Mesenchymal stem cell (in vitro differentiated cells and primary cell): Measurements from ENCODE around the gene CACNA1E.

Experiments used
- DNase-seq: peaks from one replicate; pipeline ENCODE4 v3.0.0-alpha.2; 2013
- H2AFZ ChIP-seq: one replicate; pipeline ENCODE4 v1.6.1; 2013; ENCODE audit warnings: low read depth, mild to moderate bottlenecking, control low read depth, inconsistent platforms, low read length, moderate library complexity
- H2AK5ac ChIP-seq: 2 replicates; pipeline ENCODE4 v1.6.1; 2013; ENCODE audit warnings: low read length, moderate library complexity, mild to moderate bottlenecking, inconsistent platforms; ENCODE audit not compliant: severe bottlenecking
- H2BK120ac ChIP-seq: one replicate; pipeline ENCODE4 v1.6.1; 2013; ENCODE audit warnings: low read depth, mild to moderate bottlenecking, inconsistent platforms, low read length, moderate library complexity
- H2BK12ac ChIP-seq, 2 experiments: one replicate each; pipeline ENCODE4 v1.6.1; 2013; ENCODE audit warnings: inconsistent platforms in 2 of 2, low read length in 2 of 2, mild to moderate bottlenecking in 2 of 2, moderate library complexity in 2 of 2, control low read depth in 1 of 2
- H2BK15ac ChIP-seq: one replicate; pipeline ENCODE4 v1.6.1; 2013; ENCODE audit warnings: mild to moderate bottlenecking, low read depth, inconsistent platforms; ENCODE audit not compliant: poor library complexity, severe bottlenecking
- H2BK5ac ChIP-seq: 2 replicates; pipeline ENCODE4 v1.6.1; 2013; ENCODE audit warnings: low read depth, mild to moderate bottlenecking, low read length, control low read depth, inconsistent platforms; ENCODE audit not compliant: poor library complexity, severe bottlenecking
- H3K14ac ChIP-seq, 2 experiments: one replicate each; pipeline ENCODE4 v1.6.1; 2013; ENCODE audit warnings: inconsistent platforms in 2 of 2, low read length in 2 of 2, control low read depth in 1 of 2, mild to moderate bottlenecking in 1 of 2, moderate library complexity in 1 of 2
- H3K18ac ChIP-seq, 2 experiments: one replicate each; pipeline ENCODE4 v1.6.1; 2013; ENCODE audit warnings: inconsistent platforms in 2 of 2, low read length in 2 of 2, control low read depth in 1 of 2, low read depth in 1 of 2, mild to moderate bottlenecking in 1 of 2
- H3K23ac ChIP-seq, 2 experiments: one replicate each; pipeline ENCODE4 v1.6.1; 2013; ENCODE audit warnings: inconsistent platforms in 2 of 2, low read length in 2 of 2, mild to moderate bottlenecking in 2 of 2, moderate library complexity in 2 of 2, control low read depth in 1 of 2
- H3K27ac ChIP-seq: 2 replicates; pipeline ENCODE4 v1.5.1; 2013; ENCODE audit warnings: mild to moderate bottlenecking, moderate library complexity, low read length, control low read depth, inconsistent platforms; ENCODE audit not compliant: poor library complexity, severe bottlenecking
- H3K27me3 ChIP-seq, 2 experiments: 2 replicates each; pipeline versions ENCODE4 v1.6.1 to v1.7.0; 2013; ENCODE audit warnings: low read length in 2 of 2, mild to moderate bottlenecking in 2 of 2, moderate library complexity in 2 of 2, control low read depth in 1 of 2, inconsistent platforms in 1 of 2; ENCODE audit not compliant: control insufficient read depth in 1 of 2, insufficient read depth in 1 of 2
- H3K36me3 ChIP-seq, 2 experiments: 2 replicates each; pipeline versions ENCODE4 v1.6.1 to v1.7.0; 2013; ENCODE audit warnings: low read length in 2 of 2, control low read depth in 1 of 2, inconsistent platforms in 1 of 2, low read depth in 1 of 2, mild to moderate bottlenecking in 1 of 2; ENCODE audit not compliant: insufficient read depth in 2 of 2, control insufficient read depth in 1 of 2
- H3K4ac ChIP-seq, 2 experiments: one replicate each; pipeline ENCODE4 v1.6.1; 2013; ENCODE audit warnings: inconsistent platforms in 2 of 2, low read length in 2 of 2, mild to moderate bottlenecking in 2 of 2, moderate library complexity in 2 of 2, control low read depth in 1 of 2, low read depth in 1 of 2
- H3K4me1 ChIP-seq: 2 replicates; pipeline ENCODE4 v1.6.1; 2013; ENCODE audit warnings: low read depth, low read length, control low read depth; ENCODE audit not compliant: control insufficient read depth, insufficient read depth
- H3K4me2 ChIP-seq: 2 replicates; pipeline ENCODE4 v1.6.1; 2013; ENCODE audit warnings: low read length, mild to moderate bottlenecking, inconsistent platforms; ENCODE audit not compliant: poor library complexity, severe bottlenecking
- H3K4me3 ChIP-seq, 2 experiments: 2 replicates each; pipeline versions ENCODE4 v1.5.1 to v1.7.0; 2013; ENCODE audit warnings: low read length in 2 of 2, mild to moderate bottlenecking in 2 of 2, control low read depth in 1 of 2, low read depth in 1 of 2; ENCODE audit not compliant: insufficient read depth in 1 of 2
- H3K79me1 ChIP-seq: replicated peaks from 2 replicates; pipeline ENCODE4 v1.6.1; 2013; ENCODE audit warnings: mild to moderate bottlenecking, control low read depth, low read length, inconsistent platforms; ENCODE audit not compliant: poor library complexity, severe bottlenecking
- H3K9ac ChIP-seq: 2 replicates; pipeline ENCODE4 v1.7.0; 2013; ENCODE audit warnings: mild to moderate bottlenecking, low read length, moderate library complexity
- H3K9me3 ChIP-seq: 2 replicates; pipeline ENCODE4 v1.7.0; 2013; ENCODE audit warnings: mild to moderate bottlenecking, low read length; ENCODE audit not compliant: control insufficient read depth
- H4K8ac ChIP-seq: one replicate; pipeline ENCODE4 v1.6.1; 2013; ENCODE audit warnings: inconsistent platforms, mild to moderate bottlenecking, low read length, moderate library complexity
- H4K91ac ChIP-seq: one replicate; pipeline ENCODE4 v1.6.1; 2013; ENCODE audit warnings: mild to moderate bottlenecking, low read length, inconsistent platforms
- WGBS: methylation state at CpG from one replicate; pipeline ENCODE4 v1.1.7; 2013; ENCODE audit warnings: mixed read lengths; 5-methylcytosine and 5-hydroxymethylcytosine counted together

Gene CACNA1E

GRCh38 chr1:181442181-181442525 is 41.2 kb upstream of the CACNA1E start:
- H3K27me3 ChIP-seq, result peaks cover 0 to 8% of the 10 kb centered on the region in 2 experiments
- H3K4ac ChIP-seq, result no peak overlapping the region
- H4K8ac ChIP-seq, result no peak overlapping the region
- H3K18ac ChIP-seq, result no peak overlapping the region
- H4K91ac ChIP-seq, result no peak overlapping the region
- no peak overlapping the region for H2BK15ac ChIP-seq
- no peaks in the 10 kb centered on the region for H3K36me3 ChIP-seq
- H3K4me3 ChIP-seq, result no peak overlapping the region
- no peak overlapping the region for H3K14ac ChIP-seq
- no peak overlapping the region for H2BK120ac ChIP-seq
- no peak overlapping the region for H3K23ac ChIP-seq
- no peak overlapping the region for H2AFZ ChIP-seq
- no peak overlapping the region for H2AK5ac ChIP-seq
- H2BK5ac ChIP-seq, result no peak overlapping the region
- no peak for DNase-seq
- H3K27ac ChIP-seq, result no peak overlapping the region
- no peak overlapping the region for H2BK12ac ChIP-seq
- H3K79me1 ChIP-seq, result no peaks in the 10 kb centered on the region
- no peak overlapping the region for H3K9ac ChIP-seq
- no peak overlapping the region for H3K4me2 ChIP-seq
- H3K9me3 ChIP-seq, result no peaks in the 10 kb centered on the region
- no peaks in the 10 kb centered on the region for H3K4me1 ChIP-seq

DNA sequence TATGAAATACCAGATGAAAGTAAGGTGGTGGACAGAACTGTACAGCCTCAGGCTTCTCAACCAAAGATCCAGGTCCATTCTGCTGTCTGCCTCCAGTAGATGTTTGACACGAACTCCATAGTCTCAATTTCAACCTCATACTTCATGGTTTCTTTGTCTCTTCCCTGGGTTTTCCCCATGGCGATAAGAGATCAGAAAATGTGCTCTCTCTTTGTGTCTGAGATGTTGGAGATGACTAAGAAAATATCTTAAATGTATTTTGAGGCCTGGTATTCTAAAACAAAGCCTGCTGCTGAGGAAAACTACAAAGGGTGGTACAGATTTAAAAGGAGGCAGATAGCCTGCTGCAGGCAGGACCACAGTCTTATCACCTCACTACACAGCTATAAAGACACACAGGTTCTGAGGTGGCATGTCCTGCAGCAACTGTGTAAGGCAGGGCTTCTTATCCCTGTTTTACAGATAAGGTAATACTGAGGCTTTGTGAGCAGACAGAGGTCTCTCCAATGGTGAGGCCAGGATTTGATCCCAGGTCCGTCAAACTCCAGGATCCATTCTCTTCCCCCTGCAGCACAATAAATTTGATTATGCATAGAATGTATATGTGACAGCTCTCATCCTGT is 40.0 kb upstream of the CACNA1E start:
- Histone ChIP-seq H3K79me1 (no peaks in the 10 kb centered on the region), H2BK15ac (no peak overlapping the region), H3K4ac (no peak overlapping the region), H2AK5ac (no peak overlapping the region), H3K4me1 (no peaks in the 10 kb centered on the region), H3K36me3 (no peaks in the 10 kb centered on the region), H3K27me3 (peaks cover 0 to 8% of the 10 kb centered on the region in 2 experiments), H4K8ac (no peak overlapping the region), H4K91ac (no peak overlapping the region), H3K4me2 (no peak overlapping the region), H2AFZ (no peak overlapping the region), H3K14ac (no peak overlapping the region), H2BK5ac (no peak overlapping the region), H3K27ac (no peak overlapping the region), H3K9ac (no peak overlapping the region), H3K23ac (no peak overlapping the region), H3K9me3 (no peaks in the 10 kb centered on the region), H3K18ac (no peak overlapping the region), H2BK12ac (no peak overlapping the region), H3K4me3 (no peak overlapping the region), H2BK120ac (no peak overlapping the region)
- no peak for DNase-seq
- 69% methylated on average over 1 of the region's 3 CpGs for WGBS

- no peaks in the 10 kb centered on the region for H3K4me1 ChIP-seq
- H3K4ac ChIP-seq, result no peak overlapping the region
- H2BK5ac ChIP-seq, result no peak overlapping the region
- no peak overlapping the region for H2BK120ac ChIP-seq
- no peak for DNase-seq
- H3K4me3 ChIP-seq, result no peak overlapping the region
- no peak overlapping the region for H2AK5ac ChIP-seq
- no peaks in the 10 kb centered on the region for H3K9me3 ChIP-seq
- no peak overlapping the region for H2BK12ac ChIP-seq
- H2AFZ ChIP-seq, result no peak overlapping the region
- H3K79me1 ChIP-seq, result no peaks in the 10 kb centered on the region
- no peak overlapping the region for H3K23ac ChIP-seq
- H3K36me3 ChIP-seq, result no peaks in the 10 kb centered on the region
- peaks cover 0 to 2% of the 10 kb centered on the region in 2 experiments for H3K27me3 ChIP-seq
- H3K18ac ChIP-seq, result no peak overlapping the region
- no peak overlapping the region for H4K8ac ChIP-seq
- no peak overlapping the region for H3K27ac ChIP-seq
- H3K4me2 ChIP-seq, result no peak overlapping the region
- H4K91ac ChIP-seq, result no peak overlapping the region
- H3K14ac ChIP-seq, result no peak overlapping the region
- H3K9ac ChIP-seq, result no peak overlapping the region
- H2BK15ac ChIP-seq, result no peak overlapping the region
These were observed 37.9 kb upstream of the CACNA1E start for GRCh38 chr1:181445436-181445835.

DNA sequence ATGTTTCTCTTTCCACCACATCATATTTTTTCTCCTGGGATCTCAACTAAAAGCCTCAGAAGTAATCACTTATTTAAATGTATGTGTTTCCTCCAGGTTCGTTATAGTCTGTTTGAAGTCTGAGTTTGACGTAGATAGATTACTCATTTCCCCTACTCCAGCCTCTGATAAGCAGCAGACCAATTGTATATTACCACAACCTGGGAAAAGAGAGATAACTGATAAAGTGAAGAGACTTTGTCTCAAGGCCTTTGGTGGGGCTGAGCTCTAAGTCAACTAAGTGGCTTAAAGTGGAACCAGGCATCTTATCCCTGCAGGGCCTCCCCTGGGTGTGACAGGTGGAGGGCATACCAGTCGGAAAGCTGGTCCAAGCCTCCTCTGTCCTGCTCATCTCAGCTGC is 34.9 kb upstream of the CACNA1E start:
- H3K4me3 ChIP-seq, result no peak overlapping the region
- no peak for DNase-seq
- no peak overlapping the region for H3K27ac ChIP-seq
- H4K91ac ChIP-seq, result no peak overlapping the region
- H3K23ac ChIP-seq, result no peak overlapping the region
- H2BK12ac ChIP-seq, result no peak overlapping the region
- 75% methylated on average over 1 of the region's 3 CpGs for WGBS
- H3K4ac ChIP-seq, result no peak overlapping the region
- H2BK15ac ChIP-seq, result no peak overlapping the region
- H2AFZ ChIP-seq, result no peak overlapping the region
- no peaks in the 10 kb centered on the region for H3K36me3 ChIP-seq
- peaks cover 0 to 2% of the 10 kb centered on the region in 2 experiments for H3K27me3 ChIP-seq
- no peaks in the 10 kb centered on the region for H3K79me1 ChIP-seq
- no peak overlapping the region for H3K9ac ChIP-seq
- no peak overlapping the region for H4K8ac ChIP-seq
- H2AK5ac ChIP-seq, result no peak overlapping the region
- H2BK120ac ChIP-seq, result no peak overlapping the region
- no peaks in the 10 kb centered on the region for H3K4me1 ChIP-seq
- H3K9me3 ChIP-seq, result no peaks in the 10 kb centered on the region
- no peak overlapping the region for H3K18ac ChIP-seq
- no peak overlapping the region for H2BK5ac ChIP-seq
- no peak overlapping the region for H3K4me2 ChIP-seq
- H3K14ac ChIP-seq, result no peak overlapping the region
